OCI-LY1 (cell line): Measurements from ENCODE around the gene FBXL15.

Source experiments
- H2AFZ ChIP-seq: fragments of 200-600 bp; sonication (generic), shearing (Covaris generic); 2 replicates; pipeline ENCODE4 v1.6.0; 2014; ENCODE audit warnings: antibody characterized with exemption, mild to moderate bottlenecking, low read length
- H3F3A ChIP-seq: fragments of 200-600 bp; sonication (generic), shearing (Covaris generic); 2 replicates; pipeline ENCODE4 v1.6.0; 2014; ENCODE audit warnings: mild to moderate bottlenecking, antibody characterized with exemption, low read length, moderate library complexity; ENCODE audit not compliant: insufficient read depth
- H3K27ac ChIP-seq: fragments of 200-600 bp; sonication (generic); 2 replicates; pipeline ENCODE4 v1.5.1; 2014; ENCODE audit warnings: low read length, mixed run types, mild to moderate bottlenecking, low read depth; ENCODE audit not compliant: poor library complexity, severe bottlenecking
- H3K27me3 ChIP-seq: fragments of 200-600 bp; sonication (generic); 2 replicates; pipeline ENCODE4 v1.6.0; 2014; ENCODE audit warnings: antibody characterized with exemption, mild to moderate bottlenecking, low read length, moderate library complexity; ENCODE audit not compliant: insufficient read depth
- H3K36me3 ChIP-seq: fragments of 200-600 bp; sonication (generic); 2 replicates; pipeline ENCODE4 v1.6.1; 2014; ENCODE audit warnings: mild to moderate bottlenecking, antibody characterized with exemption, low read length, moderate library complexity, mixed read lengths; ENCODE audit not compliant: insufficient read depth
- H3K4me1 ChIP-seq: fragments of 200-600 bp; sonication (generic); 2 replicates; pipeline ENCODE4 v1.5.1; 2014; ENCODE audit warnings: mild to moderate bottlenecking, low read length, moderate library complexity; ENCODE audit not compliant: insufficient read depth, severe bottlenecking
- H3K4me2 ChIP-seq: fragments of 200-600 bp; sonication (generic), shearing (Covaris generic); 2 replicates; pipeline ENCODE4 v1.6.1; 2014; ENCODE audit warnings: low read length
- H3K4me3 ChIP-seq: fragments of 200-600 bp; sonication (generic); 2 replicates; pipeline ENCODE4 v1.5.1; 2014; ENCODE audit warnings: low read length, low read depth, mild to moderate bottlenecking, mixed read lengths; ENCODE audit not compliant: poor library complexity, severe bottlenecking
- H3K79me2 ChIP-seq: fragments of 200-600 bp; shearing (Covaris generic); 2 replicates; pipeline ENCODE4 v1.6.1; 2016; ENCODE audit warnings: mixed run types, low read length, mixed read lengths; ENCODE audit not compliant: insufficient read depth
- H3K9ac ChIP-seq: fragments of 200-600 bp; sonication (generic), shearing (Covaris generic); 2 replicates; pipeline ENCODE4 v1.6.1; 2014; ENCODE audit warnings: mild to moderate bottlenecking, low read length, mixed read lengths
- H3K9me2 ChIP-seq: fragments of 200-600 bp; sonication (generic), shearing (Covaris generic); 2 replicates; pipeline ENCODE4 v1.6.1; 2014; ENCODE audit warnings: low read depth, mild to moderate bottlenecking, low read length, mixed read lengths
- H3K9me3 ChIP-seq: fragments of 200-600 bp; shearing (Covaris generic); 2 replicates; pipeline ENCODE4 v1.6.1; 2014; ENCODE audit warnings: low read length, mixed read lengths
- H4K20me1 ChIP-seq: fragments of 200-600 bp; sonication (generic), shearing (Covaris generic); 2 replicates; pipeline ENCODE4 v1.6.0; 2016; ENCODE audit warnings: mild to moderate bottlenecking, low read length; ENCODE audit not compliant: insufficient read depth
- EZH2 ChIP-seq: fragments of 200-600 bp; sonication (generic), shearing (Covaris generic); IDR thresholded peaks from 2 replicates; pipeline ENCODE4 v1.8.0; 2017; ENCODE audit warnings: borderline replicate concordance, mixed run types, mild to moderate bottlenecking, antibody characterized with exemption, low read length, moderate library complexity, mixed read lengths
- TF ChIP-seq, protein P1 (sequence below): fragments of 200-600 bp; sonication (generic), shearing (Covaris generic); IDR thresholded peaks from 2 replicates; pipeline ENCODE4 v1.5.1; 2017; ENCODE audit warnings: mild to moderate bottlenecking, antibody characterized with exemption, low read length, moderate library complexity, mixed read lengths

The FBXL15 gene

DNA sequence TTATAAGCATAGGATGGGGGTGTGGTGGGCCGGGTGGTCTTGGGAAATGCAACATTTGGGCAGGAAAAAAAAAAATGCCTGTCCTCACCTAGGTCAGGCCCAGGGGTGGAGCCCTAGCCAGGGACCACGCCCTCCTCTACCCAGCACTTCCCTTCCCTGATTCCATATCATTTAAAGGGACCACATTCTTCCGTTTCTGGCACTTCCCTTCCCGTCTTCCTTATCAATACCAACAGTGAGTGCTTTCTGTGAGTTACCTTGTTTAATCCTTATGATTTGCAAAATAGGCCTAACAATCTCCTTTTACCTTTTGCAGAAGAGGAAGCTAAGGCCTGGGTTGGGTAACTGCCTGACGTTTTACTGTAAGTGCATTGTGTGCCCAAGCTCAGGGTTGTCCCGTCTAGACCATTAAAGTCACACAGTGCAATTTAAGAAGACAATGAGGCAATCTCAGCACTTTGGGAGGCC, 47.4 kb downstream of the FBXL15 start:
- TF ChIP-seq, protein P1, sequence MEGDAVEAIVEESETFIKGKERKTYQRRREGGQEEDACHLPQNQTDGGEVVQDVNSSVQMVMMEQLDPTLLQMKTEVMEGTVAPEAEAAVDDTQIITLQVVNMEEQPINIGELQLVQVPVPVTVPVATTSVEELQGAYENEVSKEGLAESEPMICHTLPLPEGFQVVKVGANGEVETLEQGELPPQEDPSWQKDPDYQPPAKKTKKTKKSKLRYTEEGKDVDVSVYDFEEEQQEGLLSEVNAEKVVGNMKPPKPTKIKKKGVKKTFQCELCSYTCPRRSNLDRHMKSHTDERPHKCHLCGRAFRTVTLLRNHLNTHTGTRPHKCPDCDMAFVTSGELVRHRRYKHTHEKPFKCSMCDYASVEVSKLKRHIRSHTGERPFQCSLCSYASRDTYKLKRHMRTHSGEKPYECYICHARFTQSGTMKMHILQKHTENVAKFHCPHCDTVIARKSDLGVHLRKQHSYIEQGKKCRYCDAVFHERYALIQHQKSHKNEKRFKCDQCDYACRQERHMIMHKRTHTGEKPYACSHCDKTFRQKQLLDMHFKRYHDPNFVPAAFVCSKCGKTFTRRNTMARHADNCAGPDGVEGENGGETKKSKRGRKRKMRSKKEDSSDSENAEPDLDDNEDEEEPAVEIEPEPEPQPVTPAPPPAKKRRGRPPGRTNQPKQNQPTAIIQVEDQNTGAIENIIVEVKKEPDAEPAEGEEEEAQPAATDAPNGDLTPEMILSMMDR = no peak
- TF ChIP-seq EZH2 = no peak
- H4K20me1 ChIP-seq = no peaks in the 10 kb centered on the region
- H3K4me3 ChIP-seq = no peak overlapping the region
- H2AFZ ChIP-seq = no peak overlapping the region
- H3K9ac ChIP-seq = no peak overlapping the region
- H3F3A ChIP-seq = no peaks in the 10 kb centered on the region
- no peak overlapping the region for H3K4me2 ChIP-seq
- no peaks in the 10 kb centered on the region for H3K9me2 ChIP-seq
- H3K27ac ChIP-seq = no peak overlapping the region
- H3K27me3 ChIP-seq = no peaks in the 10 kb centered on the region
- H3K79me2 ChIP-seq = no peaks in the 10 kb centered on the region
- H3K9me3 ChIP-seq = no peaks in the 10 kb centered on the region
- H3K36me3 ChIP-seq = peaks cover 8% of the 10 kb centered on the region
- peaks cover 10% of the 10 kb centered on the region for H3K4me1 ChIP-seq

DNA sequence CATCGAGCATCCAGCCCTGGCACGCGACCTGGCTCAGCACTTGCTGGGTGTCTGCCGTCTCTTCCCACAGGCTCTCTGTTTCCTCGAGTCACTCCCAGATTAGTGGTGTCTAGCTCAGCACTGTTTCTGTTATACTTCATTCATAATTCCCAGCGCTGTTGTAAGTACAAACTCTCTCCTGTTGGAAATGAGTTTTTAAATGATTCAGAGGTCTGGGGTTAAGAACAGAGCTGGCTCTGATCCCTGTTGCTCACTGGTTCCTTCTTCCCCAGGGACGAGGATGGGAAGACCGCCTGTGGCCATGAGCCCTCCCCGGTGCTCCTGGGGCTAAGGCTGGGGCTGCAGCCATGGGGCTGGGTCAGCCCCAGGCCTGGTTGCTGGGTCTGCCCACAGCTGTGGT, 48.0 kb downstream of the FBXL15 start:
- H3K27ac ChIP-seq = no peak overlapping the region
- no peak for TF ChIP-seq EZH2
- TF ChIP-seq, protein P1 = no peak
- no peak overlapping the region for H3K4me2 ChIP-seq
- H3K9me3 ChIP-seq = no peaks in the 10 kb centered on the region
- no peaks in the 10 kb centered on the region for H3K27me3 ChIP-seq
- H4K20me1 ChIP-seq = no peaks in the 10 kb centered on the region
- H3K36me3 ChIP-seq = peaks cover 8% of the 10 kb centered on the region
- no peak overlapping the region for H3K4me3 ChIP-seq
- H3K4me1 ChIP-seq = peaks cover 3% of the 10 kb centered on the region
- H3K9ac ChIP-seq = no peak overlapping the region
- no peak overlapping the region for H2AFZ ChIP-seq
- H3K9me2 ChIP-seq = no peaks in the 10 kb centered on the region
- H3K79me2 ChIP-seq = no peaks in the 10 kb centered on the region
- no peaks in the 10 kb centered on the region for H3F3A ChIP-seq

DNA sequence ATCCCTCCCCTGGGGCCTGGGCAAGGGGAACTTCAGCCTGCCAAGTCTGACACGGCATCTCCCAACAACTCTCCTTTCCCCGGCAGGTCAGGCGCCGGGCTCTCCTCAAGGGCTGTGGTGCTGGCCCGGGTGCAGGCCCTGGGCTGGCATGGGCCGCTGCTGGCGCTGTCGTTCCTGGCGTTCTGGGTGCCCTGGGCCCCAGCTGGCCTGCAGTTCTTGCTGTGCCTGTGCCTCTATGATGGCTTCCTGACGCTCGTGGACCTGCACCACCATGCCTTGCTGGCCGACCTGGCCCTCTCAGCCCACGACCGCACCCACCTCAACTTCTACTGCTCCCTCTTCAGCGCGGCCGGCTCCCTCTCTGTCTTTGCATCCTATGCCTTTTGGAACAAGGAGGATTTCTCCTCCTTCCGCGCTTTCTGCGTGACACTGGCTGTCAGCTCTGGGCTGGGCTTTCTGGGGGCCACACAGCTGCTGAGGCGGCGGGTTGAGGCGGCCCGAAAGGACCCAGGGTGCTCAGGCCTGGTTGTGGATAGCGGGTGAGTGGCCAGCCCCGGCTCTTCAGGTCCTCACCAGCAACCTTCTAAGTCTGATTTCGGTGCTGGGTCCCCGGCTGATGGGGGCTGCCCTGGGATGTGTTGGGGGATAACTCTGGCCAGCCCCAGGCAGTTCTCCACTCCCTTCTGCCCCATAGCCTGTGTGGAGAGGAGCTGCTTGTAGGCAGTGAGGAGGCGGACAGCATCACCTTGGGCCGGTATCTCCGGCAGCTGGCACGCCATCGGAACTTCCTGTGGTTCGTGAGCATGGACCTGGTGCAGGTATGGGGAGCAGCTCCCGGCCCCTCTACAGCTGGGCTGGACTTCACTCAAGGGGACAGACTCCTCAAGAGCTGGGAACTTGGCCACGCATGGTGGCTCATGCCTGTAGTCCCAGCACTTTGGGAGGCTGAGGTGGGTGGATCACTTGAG, 50.2 kb downstream of the FBXL15 start:
- Histone ChIP-seq H3K27me3 (no peaks in the 10 kb centered on the region), H3K4me2 (no peak overlapping the region), H3K27ac (no peak overlapping the region), H2AFZ (no peak overlapping the region), H3K9ac (no peak overlapping the region), H3K9me2 (no peaks in the 10 kb centered on the region), H3K4me1 (no peaks in the 10 kb centered on the region), H3K4me3 (no peak overlapping the region), H3K79me2 (no peaks in the 10 kb centered on the region), H3F3A (no peaks in the 10 kb centered on the region), H4K20me1 (no peaks in the 10 kb centered on the region), H3K36me3 (peaks cover 8% of the 10 kb centered on the region), H3K9me3 (no peaks in the 10 kb centered on the region)
- TF ChIP-seq EZH2 = no peak
- TF ChIP-seq, protein P1 = no peak
